Subcutaneous abdominal adipose tissue (tissue), 5 donors: ENCODE data around the gene CDH24.

Source experiments
- H3K27ac ChIP-seq: one replicate; pipeline ENCODE4 v1.7.0; 2013; ENCODE audit warnings: low read depth, mild to moderate bottlenecking, inconsistent platforms, low read length, moderate library complexity
- H3K27me3 ChIP-seq, 5 donors: one replicate each; pipeline ENCODE4 v1.7.0; 2013; ENCODE audit warnings: low read length in 5 of 5, inconsistent platforms in 1 of 5; ENCODE audit not compliant: control insufficient read depth in 5 of 5, insufficient read depth in 4 of 5
- H3K36me3 ChIP-seq, 5 donors: one replicate each; pipeline ENCODE4 v1.7.0; 2013; ENCODE audit warnings: low read length in 5 of 5; ENCODE audit not compliant: control insufficient read depth in 5 of 5, insufficient read depth in 5 of 5
- H3K4me1 ChIP-seq, 5 donors: one replicate each; pipeline ENCODE4 v1.7.0; 2013; ENCODE audit warnings: low read length in 5 of 5, mild to moderate bottlenecking in 3 of 5, moderate library complexity in 1 of 5; ENCODE audit not compliant: control insufficient read depth in 5 of 5, insufficient read depth in 5 of 5
- H3K4me3 ChIP-seq, 5 donors: one replicate each; pipeline ENCODE4 v1.7.0; 2013; ENCODE audit warnings: low read length in 5 of 5, low read depth in 1 of 5
- H3K9ac ChIP-seq, 5 donors: one replicate each; pipeline ENCODE4 v1.7.0; 2013; ENCODE audit warnings: low read length in 5 of 5, mild to moderate bottlenecking in 4 of 5, moderate library complexity in 3 of 5
- H3K9me3 ChIP-seq, 5 donors: one replicate each; pipeline ENCODE4 v1.7.0; 2013; ENCODE audit warnings: low read length in 5 of 5; ENCODE audit not compliant: control insufficient read depth in 5 of 5
- donor health status: healthy.
- donor health status: healthy.
- donor health status: healthy.
- donor health status: healthy.
- donor health status: healthy.

CDH24 gene

GRCh38 chr14:23099212-23099861 is 42.0 kb upstream of the CDH24 start:
- Histone ChIP-seq H3K9me3 (no peaks in the 10 kb centered on the region), H3K36me3 (peaks cover 8 to 22% (median 14%) of the 10 kb centered on the region in 5 donors), H3K27me3 (no peaks in the 10 kb centered on the region), H3K9ac (no peak overlapping the region), H3K27ac (no peak overlapping the region), H3K4me1 (peaks cover 6 to 22% (median 22%) of the 10 kb centered on the region in 5 donors), H3K4me3 (no peak overlapping the region)

GRCh38 chr14:23097786-23098185 is 40.5 kb upstream of the CDH24 start:
- no peaks in the 10 kb centered on the region for H3K9me3 ChIP-seq
- no peak overlapping the region for H3K4me3 ChIP-seq
- no peaks in the 10 kb centered on the region for H3K27me3 ChIP-seq
- H3K27ac ChIP-seq: peak overlapping the region; percentile 15
- peaks cover 9 to 22% (median 18%) of the 10 kb centered on the region in 5 donors for H3K36me3 ChIP-seq
- peaks cover 9 to 37% (median 36%) of the 10 kb centered on the region in 5 donors for H3K4me1 ChIP-seq
- H3K9ac ChIP-seq: no peak overlapping the region

DNA sequence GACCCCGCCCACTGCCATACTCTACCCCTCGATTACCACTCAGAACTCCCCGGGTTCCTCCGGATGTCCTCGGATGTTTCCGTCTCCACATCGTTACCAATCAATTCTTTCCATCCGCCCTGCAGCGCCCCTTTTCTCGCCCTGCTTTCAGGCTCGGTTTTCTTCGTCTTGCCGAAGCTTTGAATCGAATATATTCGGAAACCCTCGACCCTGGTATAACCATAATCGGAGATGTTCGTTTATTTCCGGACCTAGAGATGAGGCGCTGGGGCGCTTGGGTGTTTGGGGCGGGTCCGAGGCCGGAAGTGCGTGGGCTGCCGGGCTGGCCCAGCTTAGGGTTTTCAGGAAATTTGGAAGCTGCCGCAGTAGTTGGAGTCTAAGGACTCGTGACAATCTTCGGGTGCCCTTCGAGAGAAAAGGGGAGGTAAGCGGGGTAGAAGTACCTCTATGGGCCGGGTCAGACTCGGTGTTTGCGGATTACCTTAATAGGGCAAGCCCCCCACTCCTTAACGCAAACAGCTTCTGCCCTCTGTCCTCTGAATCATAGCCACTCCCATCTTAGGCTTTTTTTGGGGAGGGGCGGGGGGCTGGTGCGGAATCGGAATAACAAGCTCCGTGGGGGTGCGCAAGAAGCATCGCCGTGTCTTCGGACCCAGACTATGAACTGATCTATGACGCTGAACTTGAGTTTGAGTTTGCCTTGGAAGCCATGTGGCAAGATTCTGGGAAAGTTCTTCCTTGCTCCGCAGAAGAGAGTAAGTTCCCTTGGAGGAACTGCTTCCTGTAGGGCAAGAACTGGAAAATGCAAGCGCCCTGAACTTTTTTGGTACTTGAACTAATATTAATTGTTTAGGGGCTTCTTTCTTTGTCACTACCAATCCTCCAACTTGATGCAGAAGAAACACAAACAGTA is 38.1 kb upstream of the CDH24 start, which contains the start of gene C14orf119:
TSS of gene C14orf119 (plus strand) at position 310 of the 913 bp plus-strand sequence. CDS start 2,154 bp downstream, outside the sequence.
- no peaks in the 10 kb centered on the region for H3K27me3 ChIP-seq
- H3K4me1 ChIP-seq: peaks cover 9 to 43% (median 36%) of the 10 kb centered on the region in 5 donors
- peak within 1 kb of the TSS; percentile 82 to 98 (median 97) for H3K9ac ChIP-seq
- peak within 1 kb of the TSS; percentile 74 to 98 (median 97) for H3K4me3 ChIP-seq
- H3K27ac ChIP-seq: peak within 1 kb of the TSS; percentile 98
- H3K36me3 ChIP-seq: peaks cover 19 to 40% (median 30%) of the 10 kb centered on the region in 5 donors
- no peaks in the 10 kb centered on the region for H3K9me3 ChIP-seq

DNA sequence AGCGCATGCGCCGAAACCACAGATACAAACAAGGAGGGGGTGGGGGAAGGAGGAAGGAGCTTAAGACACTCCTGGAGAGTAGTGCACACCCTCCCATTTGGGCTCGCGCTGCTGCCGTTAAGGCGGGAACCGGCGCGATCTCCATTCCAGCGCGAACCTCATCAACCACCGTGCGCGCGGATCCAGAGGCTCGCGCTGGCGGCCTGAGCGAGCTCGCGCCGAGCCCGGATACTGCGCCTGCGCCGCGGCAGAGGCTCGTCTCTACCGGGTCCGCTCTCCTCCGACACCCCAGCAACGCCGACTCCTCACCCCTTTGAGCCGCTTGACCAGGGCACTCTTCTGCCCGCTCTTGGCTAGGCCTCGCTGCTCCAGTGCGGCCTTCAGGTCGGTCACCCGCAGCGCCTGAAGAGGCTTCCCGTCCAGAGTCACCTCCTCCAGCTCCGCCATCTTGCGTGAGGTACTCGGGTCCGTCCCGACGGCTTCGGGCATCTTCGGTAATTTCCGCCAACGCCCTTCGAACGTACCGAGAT is 37.4 kb upstream of the CDH24 start, which contains the start of gene ACIN1:
TSS of gene ACIN1 (minus strand) at position 471 of the 530 bp plus-strand sequence. CDS start at position 447, 24 bp downstream.
- Histone ChIP-seq H3K9ac (peak within 1 kb of the TSS; percentile 82 to 98 (median 97)), H3K9me3 (no peaks in the 10 kb centered on the region), H3K36me3 (peaks cover 24 to 47% (median 38%) of the 10 kb centered on the region in 5 donors), H3K4me3 (peak within 1 kb of the TSS; percentile 74 to 98 (median 97)), H3K27ac (peak within 1 kb of the TSS; percentile 98), H3K4me1 (peaks cover 9 to 43% (median 36%) of the 10 kb centered on the region in 5 donors), H3K27me3 (no peaks in the 10 kb centered on the region)

GRCh38 chr14:23093991-23094665 is 36.8 kb upstream of the CDH24 start:
- H3K9me3 ChIP-seq: no peaks in the 10 kb centered on the region
- peaks cover 9 to 43% (median 36%) of the 10 kb centered on the region in 5 donors for H3K4me1 ChIP-seq
- peaks cover 30 to 48% (median 42%) of the 10 kb centered on the region in 5 donors for H3K36me3 ChIP-seq

DNA sequence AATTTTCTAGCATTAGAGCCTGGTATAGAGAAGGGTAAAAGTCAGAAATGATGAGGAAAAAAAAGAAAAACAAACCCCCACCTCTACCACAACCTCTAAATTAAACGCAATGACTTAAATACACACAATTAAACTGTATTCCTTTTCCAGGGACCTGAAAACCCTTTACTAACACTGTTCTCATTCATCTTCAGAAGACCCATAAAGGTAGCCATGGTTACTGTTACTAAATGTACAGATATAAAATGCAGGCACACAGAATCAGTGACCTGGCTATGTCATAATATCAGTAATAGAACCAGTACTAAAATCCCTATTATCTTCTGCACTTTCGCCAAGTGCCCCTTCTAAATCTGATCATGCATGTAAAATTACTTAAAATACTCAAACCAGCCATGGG is 36.2 kb upstream of the CDH24 start:
- Histone ChIP-seq H3K36me3 (peaks cover 33 to 51% (median 41%) of the 10 kb centered on the region in 5 donors), H3K4me3 (peak overlapping the region; percentile 74 to 98 (median 94)), H3K9ac (peak overlapping the region in 4 of 5 donors; percentile 88 to 98 (median 94)), H3K9me3 (no peaks in the 10 kb centered on the region), H3K27ac (peak overlapping the region; percentile 98), H3K4me1 (peaks cover 9 to 43% (median 36%) of the 10 kb centered on the region in 5 donors), H3K27me3 (no peaks in the 10 kb centered on the region)

More at GRCh38 chr14:23093991-23094665, 36.8 kb upstream of the CDH24 start:
- peak overlapping the region; percentile 74 to 98 (median 94) for H3K4me3 ChIP-seq
- peak overlapping the region; percentile 40 to 98 (median 91) for H3K9ac ChIP-seq
- peak overlapping the region; percentile 98 for H3K27ac ChIP-seq
- no peaks in the 10 kb centered on the region for H3K27me3 ChIP-seq

- H3K4me1 ChIP-seq: peaks cover 9 to 42% (median 34%) of the 10 kb centered on the region in 5 donors
Measured at GRCh38 chr14:23093104-23093503, 35.8 kb upstream of the CDH24 start.

GRCh38 chr14:23091294-23092225 is 34.2 kb upstream of the CDH24 start:
- H3K9me3 ChIP-seq: no peaks in the 10 kb centered on the region
- peaks cover 4 to 26% (median 20%) of the 10 kb centered on the region in 5 donors for H3K4me1 ChIP-seq
- H3K27ac ChIP-seq: no peak overlapping the region
- H3K36me3 ChIP-seq: peaks cover 39 to 59% (median 45%) of the 10 kb centered on the region in 5 donors
- no peaks in the 10 kb centered on the region for H3K27me3 ChIP-seq
- H3K4me3 ChIP-seq: no peak overlapping the region
- H3K9ac ChIP-seq: no peak overlapping the region

More at GRCh38 chr14:23093104-23093503, 35.8 kb upstream of the CDH24 start:
- no peaks in the 10 kb centered on the region for H3K27me3 ChIP-seq
- peak overlapping the region in 2 of 5 donors; percentile 74 to 94 for H3K4me3 ChIP-seq
- H3K27ac ChIP-seq: no peak overlapping the region
- H3K36me3 ChIP-seq: peaks cover 32 to 51% (median 39%) of the 10 kb centered on the region in 5 donors
- peak overlapping the region in 3 of 5 donors; percentile 88 to 98 (median 91) for H3K9ac ChIP-seq
- H3K9me3 ChIP-seq: no peaks in the 10 kb centered on the region
